H54 (cell line): ENCODE data around the gene EIF2D.
"Not testable (repeated sequence)": the region's sequence is repeated elsewhere in the genome, so short reads cannot be mapped to it uniquely, and the experiment has no call there.

Experiments
- DNase-seq: peaks from one replicate; pipeline ENCODE4 v3.0.0; 2011; ENCODE audit warnings: low spot score, mixed read lengths; ENCODE audit not compliant: insufficient read length
- FAIRE-seq: peaks from 3 replicates; lab custom pipeline; 2011; peaks lifted over from hg19 to GRCh38; lab: Jason Lieb, UNC
- POLR2A ChIP-seq: IDR thresholded peaks from 2 replicates; pipeline ENCODE4 v1.6.1; 2011; ENCODE audit warnings: low read depth, mild to moderate bottlenecking, low read length

The EIF2D gene

DNA sequence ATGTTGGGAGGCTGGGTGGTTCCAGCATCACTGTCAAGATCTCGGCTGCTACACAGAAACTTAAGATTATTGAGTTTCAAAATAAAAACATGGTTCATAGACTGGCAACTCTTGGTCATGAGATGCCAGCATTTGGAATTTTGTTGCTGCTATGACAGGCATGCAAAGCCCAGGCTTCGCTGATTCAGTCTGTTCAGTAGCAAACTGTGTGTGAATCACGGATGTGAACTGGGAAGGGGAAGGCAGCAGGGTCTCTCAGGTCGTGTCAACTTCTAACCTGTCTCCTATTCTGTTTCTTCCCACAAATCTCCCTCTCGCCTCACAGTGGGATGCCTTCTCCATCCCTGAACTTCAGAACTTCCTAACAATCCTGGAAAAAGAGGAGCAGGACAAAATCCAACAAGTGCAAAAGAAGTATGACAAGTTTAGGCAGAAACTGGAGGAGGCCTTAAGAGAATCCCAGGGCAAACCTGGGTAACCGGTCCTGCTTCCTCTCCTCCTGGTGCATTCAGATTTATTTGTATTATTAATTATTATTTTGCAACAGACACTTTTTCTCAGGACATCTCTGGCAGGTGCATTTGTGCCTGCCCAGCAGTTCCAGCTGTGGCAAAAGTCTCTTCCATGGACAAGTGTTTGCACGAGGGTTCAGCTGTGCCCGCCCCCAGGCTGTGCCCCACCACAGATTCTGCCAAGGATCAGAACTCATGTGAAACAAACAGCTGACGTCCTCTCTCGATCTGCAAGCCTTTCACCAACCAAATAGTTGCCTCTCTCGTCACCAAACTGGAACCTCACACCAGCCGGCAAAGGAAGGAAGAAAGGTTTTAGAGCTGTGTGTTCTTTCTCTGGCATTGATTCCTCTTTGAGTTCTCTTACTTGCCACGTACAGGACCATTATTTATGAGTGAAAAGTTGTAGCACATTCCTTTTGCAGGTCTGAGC lies 25.5 kb downstream of the EIF2D start:
- FAIRE-seq (no peak), DNase-seq (no peak)
- TF ChIP-seq POLR2A = no peak

DNA sequence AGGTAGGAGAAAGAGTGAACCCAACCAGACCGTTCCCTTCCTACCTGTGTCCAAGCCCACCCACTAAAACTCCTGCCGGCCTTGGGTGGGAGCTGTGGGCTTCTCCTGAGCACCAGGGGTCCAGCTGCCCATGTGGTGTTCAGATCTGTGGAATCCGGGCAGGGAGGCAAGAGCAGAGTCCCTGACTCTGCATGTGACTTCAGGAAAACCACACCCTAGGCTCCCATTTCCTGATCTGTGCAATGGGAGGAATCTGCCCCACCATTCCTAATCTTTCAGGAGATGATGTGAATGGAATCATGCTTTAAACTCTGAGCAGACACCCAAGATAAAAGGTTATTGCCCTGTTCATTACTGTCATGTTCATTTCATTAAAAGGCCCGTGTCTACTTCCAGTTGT lies 27.6 kb downstream of the EIF2D start:
- no peak for TF ChIP-seq POLR2A
- DNase-seq = no peak
- FAIRE-seq = no peak

DNA sequence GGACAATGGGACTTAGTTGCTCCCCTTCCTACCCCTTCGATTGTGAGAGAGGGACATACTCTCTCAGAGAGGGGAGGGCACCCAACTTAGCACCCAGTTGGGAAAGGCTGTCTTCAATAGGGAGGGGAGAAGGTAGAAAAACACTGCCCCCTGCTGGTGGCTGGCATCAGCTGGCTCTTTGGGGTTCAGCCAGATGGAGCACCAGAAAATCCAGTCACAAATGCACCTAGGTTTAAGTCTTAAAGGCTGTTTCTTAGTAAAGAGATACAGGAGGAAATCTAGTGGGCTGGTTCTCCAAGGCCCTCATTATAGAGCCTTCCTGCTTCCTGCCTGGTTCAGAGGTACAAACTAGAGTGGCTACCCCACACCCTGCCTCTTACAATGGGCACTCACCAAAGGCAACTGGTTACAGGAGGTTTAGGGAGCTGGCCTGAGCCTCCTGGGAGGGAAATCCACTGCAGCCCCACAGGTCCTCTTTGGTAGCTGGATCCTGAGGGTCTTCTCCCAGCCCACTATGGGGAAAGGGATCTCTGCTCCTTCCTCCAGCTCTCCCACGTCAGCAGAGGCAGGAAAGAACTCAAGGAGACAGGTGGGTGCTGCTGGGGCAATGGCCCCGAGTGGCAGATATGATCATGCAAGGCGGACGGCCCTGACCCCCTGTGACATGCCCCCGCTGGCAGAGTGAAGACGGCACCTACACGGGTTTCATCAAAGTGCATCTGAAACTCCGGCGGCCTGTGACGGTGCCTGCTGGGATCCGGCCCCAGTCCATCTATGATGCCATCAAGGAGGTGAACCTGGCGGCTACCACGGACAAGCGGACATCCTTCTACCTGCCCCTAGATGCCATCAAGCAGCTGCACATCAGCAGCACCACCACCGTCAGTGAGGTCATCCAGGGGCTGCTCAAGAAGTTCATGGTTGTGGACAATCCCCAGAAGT lies 28.3 kb downstream of the EIF2D start:
- FAIRE-seq (no peak), DNase-seq (peak; percentile 57)
- TF ChIP-seq POLR2A = no peak

DNA sequence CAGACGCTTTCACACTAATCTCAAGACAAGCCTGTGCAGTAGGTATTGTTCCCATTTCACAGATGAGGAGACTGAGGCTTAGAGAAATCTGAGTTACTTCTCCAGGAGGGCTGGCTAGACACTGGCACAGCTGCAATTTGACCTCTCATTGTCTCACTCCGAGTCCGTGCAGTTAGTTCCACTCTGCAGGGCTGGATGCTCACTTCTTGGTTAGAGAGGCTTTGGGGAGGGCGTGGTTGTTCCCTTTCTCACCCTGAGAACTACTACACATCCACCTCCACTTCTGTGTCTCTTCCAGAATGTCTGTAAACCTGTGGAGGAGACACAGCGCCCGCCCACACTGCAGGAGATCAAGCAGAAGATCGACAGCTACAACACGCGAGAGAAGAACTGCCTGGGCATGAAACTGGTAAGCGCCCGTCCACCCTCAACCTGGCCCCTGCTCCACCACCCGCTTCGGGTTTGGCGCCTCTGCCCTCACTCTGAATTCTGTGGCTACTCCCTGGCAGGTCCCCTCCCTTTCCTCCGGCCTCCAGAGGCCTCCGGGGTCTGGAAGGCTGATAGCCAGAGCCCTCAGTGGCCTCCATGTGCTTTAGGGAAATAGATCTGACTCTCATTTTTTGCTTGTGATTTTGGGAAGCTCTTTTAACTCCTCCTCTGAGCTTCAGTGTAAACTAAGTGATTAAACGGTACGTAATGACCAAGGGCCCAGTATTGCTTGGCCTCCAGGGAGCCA lies 29.1 kb downstream of the EIF2D start:
- FAIRE-seq = no peak
- TF ChIP-seq POLR2A = no peak
- DNase-seq = no peak

DNA sequence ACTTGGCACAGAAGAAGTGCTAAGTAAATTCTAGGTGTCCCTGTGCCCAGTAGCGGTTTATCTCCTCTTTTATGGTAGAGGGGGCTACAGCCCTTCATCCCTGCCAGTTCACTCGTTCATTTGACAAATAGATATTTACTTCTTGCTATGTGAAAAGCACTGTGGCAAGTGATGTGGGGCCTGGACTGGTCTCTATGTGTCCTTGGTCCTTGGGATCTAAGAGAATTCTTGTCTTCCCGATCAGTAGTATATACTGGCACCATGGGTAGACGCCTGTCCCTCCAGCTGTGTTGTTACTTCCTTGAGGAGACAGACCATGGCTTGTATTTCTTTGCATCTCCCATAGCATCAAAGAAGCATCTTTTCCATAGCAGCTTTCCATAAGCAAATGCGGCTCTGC lies 29.7 kb downstream of the EIF2D start:
- TF ChIP-seq POLR2A = no peak
- FAIRE-seq (no peak), DNase-seq (no peak)

DNA sequence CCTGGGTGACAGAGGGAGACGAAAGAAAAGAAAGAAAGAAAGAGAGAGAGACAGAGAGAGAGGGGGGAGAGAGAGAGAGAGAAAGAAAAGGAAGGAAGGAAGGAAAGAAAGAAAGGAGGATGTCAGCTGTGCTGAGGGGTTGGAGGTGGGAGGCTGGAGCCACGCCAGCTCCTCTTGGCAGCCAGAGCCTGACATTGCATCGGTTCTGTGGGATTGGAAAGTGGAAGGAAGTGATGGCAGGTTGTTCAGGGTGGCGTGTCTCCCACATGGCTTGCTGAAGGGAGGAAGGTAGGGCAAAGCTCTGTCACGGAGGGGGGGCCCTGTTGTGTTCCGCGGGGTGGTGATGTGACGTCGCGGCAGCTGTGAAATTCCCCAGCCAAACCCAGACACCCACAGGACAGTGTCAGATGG lies 30.7 kb downstream of the EIF2D start:
- no peak for TF ChIP-seq POLR2A
- DNase-seq (no peak), FAIRE-seq (no peak)

DNA sequence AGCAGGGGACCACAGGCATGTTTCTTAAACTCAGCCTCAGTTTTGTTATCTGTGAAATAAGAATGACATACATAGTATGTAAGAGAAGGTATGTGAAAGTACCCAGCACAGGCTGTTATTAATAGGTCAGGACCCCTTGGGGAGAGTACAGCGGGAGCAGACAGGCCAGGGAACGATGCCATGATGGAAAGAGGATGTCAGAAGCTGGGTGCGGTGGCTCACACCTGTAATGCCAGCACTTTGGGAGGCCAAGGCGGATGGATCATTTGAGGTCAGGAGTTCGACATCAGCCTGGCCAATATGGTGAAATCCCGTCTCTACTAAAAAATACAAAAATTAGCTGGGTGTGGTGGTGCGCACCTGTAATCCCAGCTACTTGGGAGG lies 31.2 kb downstream of the EIF2D start:
- not testable (repeated sequence) for DNase-seq, FAIRE-seq

DNA sequence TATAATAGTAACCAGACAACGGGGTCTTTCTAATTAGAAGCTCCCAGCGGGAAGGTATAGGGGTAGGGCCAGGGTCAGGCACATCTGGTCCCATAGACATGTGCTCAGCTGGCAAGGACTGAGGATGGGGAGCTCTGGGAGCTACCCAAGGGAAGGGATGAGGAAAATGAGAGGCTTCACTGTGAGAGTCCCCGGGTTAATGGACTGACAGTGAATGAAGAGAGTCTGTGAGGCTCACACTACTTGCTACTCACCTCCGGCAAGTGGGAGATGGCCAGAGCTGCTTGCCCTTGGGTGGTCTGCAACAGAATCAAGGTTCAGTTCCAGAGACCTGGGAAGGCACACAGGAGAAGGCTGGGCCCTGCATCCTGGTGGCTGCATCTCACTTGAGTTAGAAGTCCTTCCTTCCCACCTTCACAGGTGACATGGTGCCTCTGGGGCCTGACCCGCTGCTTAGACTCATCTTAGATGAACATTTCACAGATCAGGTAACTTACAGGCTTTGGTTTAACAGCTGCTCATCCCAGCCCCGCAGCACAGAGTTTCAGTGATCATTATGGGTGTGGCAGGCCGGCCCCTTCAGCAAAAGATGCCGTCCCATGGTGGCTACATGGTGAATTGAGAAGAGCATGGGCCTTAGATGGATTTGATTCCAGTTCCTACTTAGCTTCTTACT lies 31.7 kb downstream of the EIF2D start:
- no peak for FAIRE-seq
- no peak for DNase-seq
- TF ChIP-seq POLR2A = no peak

DNA sequence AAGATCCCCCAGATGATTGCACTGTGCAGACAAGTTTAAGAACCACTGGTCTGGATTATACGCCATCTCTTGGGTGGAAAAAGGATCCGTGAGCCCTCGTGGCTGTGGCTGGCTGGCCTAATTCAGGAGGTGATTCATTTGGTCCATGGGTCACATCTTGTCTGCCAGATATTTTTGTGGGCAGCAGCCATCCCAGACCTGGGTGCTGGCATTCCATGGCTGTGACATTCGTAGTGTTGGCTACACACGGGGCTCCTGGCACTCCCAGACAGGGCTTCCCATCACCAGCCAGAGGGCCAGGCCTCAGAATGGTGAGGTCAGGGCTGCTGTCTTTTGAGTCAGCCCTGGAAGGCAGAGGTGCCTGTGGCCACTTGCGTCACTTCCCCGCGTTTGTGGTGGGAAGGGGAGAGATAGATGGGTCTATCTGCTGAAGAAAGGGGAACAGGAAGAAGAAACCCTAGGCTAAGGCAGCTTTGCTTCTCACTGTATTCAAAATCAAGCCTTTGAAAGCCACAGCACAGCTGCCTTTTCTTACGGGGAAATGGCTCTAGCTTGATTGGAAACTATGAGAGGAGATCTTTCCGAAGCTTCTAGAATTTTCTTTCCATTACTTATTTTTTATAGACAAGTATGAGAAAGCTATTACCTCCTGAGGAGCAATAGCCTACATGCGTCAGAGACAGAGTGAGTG lies 32.4 kb downstream of the EIF2D start:
- FAIRE-seq = no peak

DNA sequence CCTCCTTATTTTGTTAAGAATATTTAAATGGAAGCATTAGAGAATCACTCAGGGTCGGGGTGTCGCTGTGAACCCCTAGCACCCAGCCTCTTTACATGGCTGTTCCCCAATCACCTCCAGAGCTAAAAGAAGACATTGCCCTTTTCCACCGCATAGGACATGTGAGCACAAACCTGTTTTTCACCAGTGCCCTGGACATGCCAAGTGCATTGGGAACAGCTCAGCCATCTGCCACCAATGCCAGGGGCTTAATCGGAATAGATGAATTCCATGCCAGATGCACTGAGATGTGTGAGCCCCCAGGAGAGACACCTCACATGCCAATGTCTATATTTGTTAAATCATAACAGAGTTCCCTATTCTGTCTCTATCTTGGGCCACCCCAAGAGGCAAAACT lies 33.3 kb downstream of the EIF2D start:
- no peak for DNase-seq
- FAIRE-seq = no peak
- TF ChIP-seq POLR2A = no peak

More for the DNA sequence above, 32.4 kb downstream of the EIF2D start:
- peak; percentile 68 for DNase-seq
- no peak for TF ChIP-seq POLR2A

DNA sequence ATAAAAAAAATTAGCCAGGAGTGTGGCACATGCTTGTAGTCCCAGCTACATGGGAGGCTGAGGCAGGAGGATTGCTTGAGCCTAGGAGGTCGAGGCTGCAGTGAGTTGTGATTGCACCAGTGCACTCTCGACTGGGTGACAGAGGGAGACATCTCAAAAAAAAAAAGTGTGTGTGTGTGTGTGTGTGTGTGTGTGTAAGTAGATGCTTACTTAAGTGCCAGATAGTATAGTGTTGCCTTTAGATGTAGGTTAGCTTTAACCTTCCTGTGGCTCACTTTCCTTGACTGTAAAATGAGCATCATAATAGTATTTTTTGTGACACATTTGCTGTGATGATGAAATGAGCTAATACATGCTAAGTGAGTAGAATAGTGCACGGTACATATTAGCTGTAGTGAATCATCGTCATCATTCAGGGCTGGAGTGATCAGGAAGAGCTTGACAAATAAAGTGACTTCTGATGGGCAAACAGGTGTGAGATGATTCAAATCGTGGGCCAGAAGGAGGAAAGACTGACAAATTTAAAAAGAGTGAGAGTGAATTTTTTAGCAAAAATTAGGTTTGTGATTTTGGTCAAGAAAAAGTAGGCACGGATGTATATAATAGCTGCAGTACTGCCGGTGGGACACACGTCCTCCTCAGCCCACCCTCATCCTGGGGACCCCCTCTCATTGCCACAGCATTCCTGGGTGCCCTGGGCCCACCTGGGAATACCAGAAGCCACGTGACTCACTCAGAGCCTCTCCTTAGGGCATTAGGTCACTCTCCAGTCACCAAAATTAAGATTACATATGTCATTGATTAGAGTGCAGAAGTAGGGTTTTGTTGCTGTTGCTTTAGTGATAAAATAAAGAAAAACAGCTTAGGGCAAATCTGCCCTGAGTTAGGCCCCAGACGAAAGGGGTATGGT lies 33.9 kb downstream of the EIF2D start:
- no peak for TF ChIP-seq POLR2A
- FAIRE-seq (no peak), DNase-seq (no peak)
